HG03196 (cell line): ENCODE results near the gene MTOR.

Source experiments
- ATAC-seq: cut with Tn5 transposase; IDR thresholded peaks from one replicate; pipeline ENCODE4 v1.9.1; 2021; ENCODE audit not compliant: unreplicated experiment

Gene MTOR

GRCh38 chr1:11153184-11153583 is 109.2 kb downstream of the MTOR start:
- ATAC-seq, result no peak

- no peak for ATAC-seq
These were observed 109.6 kb downstream of the MTOR start for GRCh38 chr1:11152755-11153154.

- no peak for ATAC-seq
These were observed 110.3 kb downstream of the MTOR start for GRCh38 chr1:11151826-11152612.

- ATAC-seq, result no peak
These were observed 111.2 kb downstream of the MTOR start for GRCh38 chr1:11151114-11151513.

GRCh38 chr1:11150326-11150725 is 112.0 kb downstream of the MTOR start:
- ATAC-seq, result no peak

GRCh38 chr1:11147197-11147770 is 115.1 kb downstream of the MTOR start:
- no peak for ATAC-seq

GRCh38 chr1:11145741-11146140 is 116.6 kb downstream of the MTOR start:
- no peak for ATAC-seq

- no peak for ATAC-seq
These were observed 117.6 kb downstream of the MTOR start for GRCh38 chr1:11144570-11145256.

- ATAC-seq, result no peak
These were observed 118.4 kb downstream of the MTOR start for GRCh38 chr1:11143907-11144306.

- ATAC-seq, result no peak
These were observed 119.0 kb downstream of the MTOR start for GRCh38 chr1:11143401-11143800.

GRCh38 chr1:11142618-11143391 is 119.5 kb downstream of the MTOR start:
- no peak for ATAC-seq

- ATAC-seq, result no peak
These were observed 123.4 kb downstream of the MTOR start for GRCh38 chr1:11138952-11139351.

- ATAC-seq, result no peak
These were observed 124.3 kb downstream of the MTOR start for GRCh38 chr1:11138029-11138428.

- no peak for ATAC-seq
These were observed 127.5 kb downstream of the MTOR start for GRCh38 chr1:11134898-11135266.

- ATAC-seq, result no peak
These were observed 128.0 kb downstream of the MTOR start for GRCh38 chr1:11134251-11134897.

GRCh38 chr1:11132563-11133293 is 129.6 kb downstream of the MTOR start:
- no peak for ATAC-seq

- no peak for ATAC-seq
These were observed 130.5 kb downstream of the MTOR start for GRCh38 chr1:11131816-11132215.

- ATAC-seq, result no peak
These were observed 131.9 kb downstream of the MTOR start for GRCh38 chr1:11130406-11130805.

- ATAC-seq, result no peak
These were observed 132.5 kb downstream of the MTOR start for GRCh38 chr1:11129649-11130390.

- ATAC-seq, result no peak
These were observed 135.8 kb downstream of the MTOR start for GRCh38 chr1:11126569-11126968.
